Caco-2 (cell line): ENCODE results near the gene ACAD10. TPM values are rescaled to one million over a fixed set of nuclear protein-coding genes. Genes with fewer than 3 reads are reported as not detected.
A peak's percentile ranks its signal among the peaks of the same experiment; 100 is the strongest.

Experiments used
- BruUV-seq: library from RNA; stranded (reverse); fragments of 400-500 nt; replicated peaks from 2 replicates; lab custom pipeline; 2021; lab: Mats Ljungman, UMichigan
- CTCF ChIA-PET: fragments of 300-600 bp; sonication (Branson Sonifier 250); formaldehyde crosslinking; loops from one replicate; lab custom pipeline; 2022; ENCODE audit warnings: antibody characterized with exemption; lab: Charles Lee
- POLR2A ChIA-PET: fragments of 300-600 bp; sonication (Branson Sonifier 250); formaldehyde crosslinking; loops from one replicate; lab custom pipeline; 2022; ENCODE audit warnings: antibody characterized with exemption; lab: Charles Lee
- DNase-seq, 2 experiments: peaks; one replicate each; pipeline versions ENCODE4 v3.0.0 to v3.0.0-alpha.2; 2020 to 2022
- H3K27me3 ChIP-seq: replicated peaks from 2 replicates; pipeline ENCODE4 v1.6.0; 2011; ENCODE audit warnings: low read length; ENCODE audit not compliant: control insufficient read depth, insufficient read depth
- H3K36me3 ChIP-seq: 2 replicates; pipeline ENCODE4 v1.5.1; 2011; ENCODE audit warnings: low read length; ENCODE audit not compliant: control insufficient read depth, insufficient read depth
- H3K4me1 ChIP-seq: fragments of 250-450 bp; sonication (Bioruptor Pico); 2 replicates; pipeline ENCODE4 v1.5.1; 2020; ENCODE audit warnings: mild to moderate bottlenecking
- H3K4me3 ChIP-seq: 2 replicates; pipeline ENCODE4 v1.5.1; 2011; ENCODE audit warnings: low read depth, mild to moderate bottlenecking, control low read depth, low read length
- H3K9me3 ChIP-seq: fragments of 250-450 bp; sonication (Bioruptor Pico); 2 replicates; pipeline ENCODE4 v1.5.1; 2020; ENCODE audit warnings: mild to moderate bottlenecking, moderate library complexity
- H3K27ac Mint-ChIP-seq: one replicate; pipeline ENCODE4 v1.8.0; 2022; ENCODE audit warnings: mixed read lengths; ENCODE audit not compliant: unreplicated experiment
- H3K27me3 Mint-ChIP-seq: one replicate; pipeline ENCODE4 v1.8.0; 2022; ENCODE audit warnings: mixed read lengths; ENCODE audit not compliant: insufficient read depth, unreplicated experiment
- H3K36me3 Mint-ChIP-seq: one replicate; pipeline ENCODE4 v1.8.0; 2022; ENCODE audit warnings: mild to moderate bottlenecking, mixed read lengths; ENCODE audit not compliant: insufficient read depth, unreplicated experiment
- H3K4me1 Mint-ChIP-seq: one replicate; pipeline ENCODE4 v1.8.0; 2022; ENCODE audit warnings: low read depth, mixed read lengths; ENCODE audit not compliant: unreplicated experiment
- H3K4me3 Mint-ChIP-seq: one replicate; pipeline ENCODE4 v1.8.0; 2022; ENCODE audit warnings: mild to moderate bottlenecking, moderate library complexity, mixed read lengths; ENCODE audit not compliant: unreplicated experiment
- H3K9me3 Mint-ChIP-seq: one replicate; pipeline ENCODE4 v1.8.0; 2022; ENCODE audit warnings: mixed read lengths; ENCODE audit not compliant: unreplicated experiment
- CTCF ChIP-seq, 2 experiments: fragments of 200-600 bp in 1 of 2; IDR thresholded peaks; 1 replicate in 1 of 2; 2 replicates in 1 of 2; pipeline versions ENCODE4 v1.5.1 to v1.8.0; 2011 to 2022; ENCODE audit warnings: antibody characterized with exemption in 1 of 2, control low read depth in 1 of 2, inconsistent platforms in 1 of 2, low read depth in 1 of 2, low read length in 1 of 2, mild to moderate bottlenecking in 1 of 2, moderate library complexity in 1 of 2; ENCODE audit not compliant: insufficient read depth in 1 of 2, severe bottlenecking in 1 of 2, unreplicated experiment in 1 of 2
- intact Hi-C: fragments of 100-400 bp; cut with micrococcal nuclease; formaldehyde crosslinking; loops from one replicate; pipeline ENCODE4 v1.10.0; 2022; ENCODE audit not compliant: unreplicated experiment
- total RNA-seq: library from RNA; stranded (reverse); gene quantifications from 2 replicates; pipeline ENCODE4 v1.2.3, GENCODE V29; 2022

ACAD10 gene
- total RNA-seq, 1 experiment from 2014 or later: 19.0 TPM

GRCh38 chr12:111781085-111781658 is 95.3 kb downstream of the ACAD10 start:
- no peak for DNase-seq
- H3K9me3 ChIP-seq: no peaks in the 10 kb centered on the region
- ChIA-PET POLR2A (no interaction called here), CTCF (interaction anchor here (1.0 kb wide), 1 partner anchor 32 kb away, joined by 3 read pairs; no protein-coding TSS in a partner anchor)
- BruUV-seq: no TSS peak
- no peak overlapping the region for H3K4me3 ChIP-seq
- H3K27me3 Mint-ChIP-seq: no peaks in the 10 kb centered on the region
- H3K36me3 ChIP-seq: peaks cover 9% of the 10 kb centered on the region
- peaks cover 13% of the 10 kb centered on the region for H3K4me1 Mint-ChIP-seq
- intact Hi-C loops: no loop called here
- no peaks in the 10 kb centered on the region for H3K9me3 Mint-ChIP-seq
- H3K36me3 Mint-ChIP-seq: peaks cover 81% of the 10 kb centered on the region
- H3K4me1 ChIP-seq: peaks cover 13% of the 10 kb centered on the region
- TF ChIP-seq CTCF (IDR thresholded peaks at IDR 0.05; ENCODE audit: insufficient read depth in 1 of 2, low read depth in 1 of 2, low read length in 1 of 2, severe bottlenecking in 1 of 2, unreplicated experiment in 1 of 2): no peak
- peak overlapping the region; percentile 69 for H3K27ac Mint-ChIP-seq
- no peaks in the 10 kb centered on the region for H3K27me3 ChIP-seq
- H3K4me3 Mint-ChIP-seq: no peak overlapping the region

GRCh38 chr12:111783046-111783445 is 97.2 kb downstream of the ACAD10 start:
- Mint-ChIP-seq H3K27me3 (no peaks in the 10 kb centered on the region), H3K9me3 (no peaks in the 10 kb centered on the region), H3K27ac (no peak overlapping the region), H3K4me3 (no peak overlapping the region), H3K36me3 (peaks cover 85% of the 10 kb centered on the region), H3K4me1 (peaks cover 7% of the 10 kb centered on the region)
- DNase-seq: no peak
- BruUV-seq: no TSS peak
- intact Hi-C loops: no loop called here
- CTCF ChIA-PET: no interaction called here
- Histone ChIP-seq H3K9me3 (no peaks in the 10 kb centered on the region), H3K4me1 (no peaks in the 10 kb centered on the region), H3K4me3 (no peak overlapping the region), H3K27me3 (no peaks in the 10 kb centered on the region), H3K36me3 (peaks cover 7% of the 10 kb centered on the region)
- POLR2A ChIA-PET: no interaction called here
- no peak for TF ChIP-seq CTCF (IDR thresholded peaks at IDR 0.05; ENCODE audit: insufficient read depth in 1 of 2, low read depth in 1 of 2, low read length in 1 of 2, severe bottlenecking in 1 of 2, unreplicated experiment in 1 of 2)

- Mint-ChIP-seq H3K4me1 (peaks cover 7% of the 10 kb centered on the region), H3K27ac (no peak overlapping the region), H3K4me3 (no peak overlapping the region), H3K27me3 (no peaks in the 10 kb centered on the region), H3K9me3 (no peaks in the 10 kb centered on the region), H3K36me3 (peaks cover 89% of the 10 kb centered on the region)
- H3K27me3 ChIP-seq: no peaks in the 10 kb centered on the region
- no peak overlapping the region for H3K4me3 ChIP-seq
- H3K36me3 ChIP-seq: peaks cover 6% of the 10 kb centered on the region
- CTCF ChIA-PET: no interaction called here
- DNase-seq: no peak
- H3K9me3 ChIP-seq: no peaks in the 10 kb centered on the region
- no peaks in the 10 kb centered on the region for H3K4me1 ChIP-seq
- no peak for TF ChIP-seq CTCF (IDR thresholded peaks at IDR 0.05; ENCODE audit: insufficient read depth in 1 of 2, low read depth in 1 of 2, low read length in 1 of 2, severe bottlenecking in 1 of 2, unreplicated experiment in 1 of 2)
- intact Hi-C loops: no loop called here
- no TSS peak for BruUV-seq
- POLR2A ChIA-PET: no interaction called here
These were observed 99.1 kb downstream of the ACAD10 start for GRCh38 chr12:111784953-111785352.
